Uterus (tissue), 2 donors: Measurements from ENCODE around the gene GSPT1.
A peak's percentile ranks its signal among the peaks of the same experiment; 100 is the strongest.

Experiments used
- POLR2A ChIP-seq, 2 donors: fragments of 450-650 bp; IDR thresholded peaks; one replicate each; pipeline ENCODE4 v1.6.1; 2016; ENCODE audit warnings: antibody characterized with exemption in 2 of 2, mild to moderate bottlenecking in 1 of 2, moderate library complexity in 1 of 2
- TF ChIP-seq, protein P1 (sequence below), 4 experiments: fragments of 200-600 bp in 2 of 4; fragments of 450-650 bp in 2 of 4; sonication (generic) in 2 of 4; IDR thresholded peaks; one replicate each; pipeline ENCODE4 v1.5.1; 2016 to 2019; ENCODE audit warnings: antibody characterized with exemption in 4 of 4, mild to moderate bottlenecking in 2 of 4, moderate library complexity in 1 of 4

- TF ChIP-seq, protein P1, sequence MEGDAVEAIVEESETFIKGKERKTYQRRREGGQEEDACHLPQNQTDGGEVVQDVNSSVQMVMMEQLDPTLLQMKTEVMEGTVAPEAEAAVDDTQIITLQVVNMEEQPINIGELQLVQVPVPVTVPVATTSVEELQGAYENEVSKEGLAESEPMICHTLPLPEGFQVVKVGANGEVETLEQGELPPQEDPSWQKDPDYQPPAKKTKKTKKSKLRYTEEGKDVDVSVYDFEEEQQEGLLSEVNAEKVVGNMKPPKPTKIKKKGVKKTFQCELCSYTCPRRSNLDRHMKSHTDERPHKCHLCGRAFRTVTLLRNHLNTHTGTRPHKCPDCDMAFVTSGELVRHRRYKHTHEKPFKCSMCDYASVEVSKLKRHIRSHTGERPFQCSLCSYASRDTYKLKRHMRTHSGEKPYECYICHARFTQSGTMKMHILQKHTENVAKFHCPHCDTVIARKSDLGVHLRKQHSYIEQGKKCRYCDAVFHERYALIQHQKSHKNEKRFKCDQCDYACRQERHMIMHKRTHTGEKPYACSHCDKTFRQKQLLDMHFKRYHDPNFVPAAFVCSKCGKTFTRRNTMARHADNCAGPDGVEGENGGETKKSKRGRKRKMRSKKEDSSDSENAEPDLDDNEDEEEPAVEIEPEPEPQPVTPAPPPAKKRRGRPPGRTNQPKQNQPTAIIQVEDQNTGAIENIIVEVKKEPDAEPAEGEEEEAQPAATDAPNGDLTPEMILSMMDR (IDR thresholded peaks at IDR 0.05) = peak in 2 of 4 experiments; percentile 7 to 11
- no peak for TF ChIP-seq POLR2A (IDR thresholded peaks at IDR 0.05)
These were observed 33.8 kb upstream of the GSPT1 start for GRCh38 chr16:11949527-11949926.
